Measurements from ENCODE around the gene KCNH4. TPM values are rescaled to one million over a fixed set of nuclear protein-coding genes. Genes with fewer than 3 reads are reported as not detected.

KCNH4 gene
- total and polyA plus RNA-seq, 2 of the 13 experiments (the other 11 are each of a cell fraction or from before 2014, with no cell fraction given), result 0.01 to 0.09 TPM

GRCh38 chr17:42183741-42184711 lies 3.1 kb upstream of the KCNH4 start (continued):
- TF ChIP-seq BRCA1 (CRISPR knock-in tag; IDR thresholded peaks at IDR 0.05) (peak; percentile 93; the same call in 1 of the 2 replicates), RAD21 (CRISPR knock-in tag; IDR thresholded peaks at IDR 0.05) (peak; percentile 94), CHCHD3 (CRISPR knock-in tag; IDR thresholded peaks at IDR 0.05) (0 out of 2 replicates have a peak, but pooled peaks have one; percentile 72), MTF1 (CRISPR knock-in tag; IDR thresholded peaks at IDR 0.05) (peak; percentile 73; the same call in 1 of the 2 replicates), CENPT (CRISPR knock-in tag; IDR thresholded peaks at IDR 0.05; ENCODE audit: low read depth) (peak; percentile 73; the same call in 1 of the 2 replicates), ZUFSP (CRISPR knock-in tag; IDR thresholded peaks at IDR 0.05; ENCODE audit: borderline replicate concordance) (no peak), ZSCAN21 (CRISPR knock-in tag; IDR thresholded peaks at IDR 0.05; ENCODE audit: borderline replicate concordance) (peak; percentile 97; the same call in 1 of the 2 replicates), TFDP2 (CRISPR knock-in tag; IDR thresholded peaks at IDR 0.05) (peak; percentile 94), CCDC6 (CRISPR knock-in tag; IDR thresholded peaks at IDR 0.05) (peak; percentile 21; the same call in 1 of the 2 replicates), PAX8 (CRISPR knock-in tag; IDR thresholded peaks at IDR 0.05; ENCODE audit: borderline replicate concordance) (peak; percentile 96; the same call in 1 of the 2 replicates), PATZ1 (CRISPR knock-in tag; IDR thresholded peaks at IDR 0.05) (peak; percentile 73), ZNF784 (CRISPR knock-in tag; IDR thresholded peaks at IDR 0.05; ENCODE audit: borderline replicate concordance) (peak; percentile 89), ZBTB33 (CRISPR knock-in tag; IDR thresholded peaks at IDR 0.05) (peak; percentile 7), ZNF597 (CRISPR knock-in tag; IDR thresholded peaks at IDR 0.05) (no peak; the same call in 1 of the 2 replicates), FOXA1 (IDR thresholded peaks at IDR 0.05) (no peak), FOXA1 (CRISPR knock-in tag; IDR thresholded peaks at IDR 0.05) (peak; percentile 34), ZNF510 (CRISPR knock-in tag; IDR thresholded peaks at IDR 0.05; ENCODE audit: low read depth) (0 out of 2 replicates have a peak, but pooled peaks have one; percentile 54), POLR2A (IDR thresholded peaks at IDR 0.05; ENCODE audit: insufficient read depth in 1 of 2, low read depth in 2 of 2, low read length in 2 of 2) (peak; percentile 51 to 74; a peak in 2 of 4 replicates), ZNF788 (CRISPR knock-in tag; IDR thresholded peaks at IDR 0.05; ENCODE audit: borderline replicate concordance) (0 out of 2 replicates have a peak, but pooled peaks have one; percentile 40)

Measured in HepG2 (cell line).